ENCODE data around the gene PAPPA.

Gene PAPPA

DNA sequence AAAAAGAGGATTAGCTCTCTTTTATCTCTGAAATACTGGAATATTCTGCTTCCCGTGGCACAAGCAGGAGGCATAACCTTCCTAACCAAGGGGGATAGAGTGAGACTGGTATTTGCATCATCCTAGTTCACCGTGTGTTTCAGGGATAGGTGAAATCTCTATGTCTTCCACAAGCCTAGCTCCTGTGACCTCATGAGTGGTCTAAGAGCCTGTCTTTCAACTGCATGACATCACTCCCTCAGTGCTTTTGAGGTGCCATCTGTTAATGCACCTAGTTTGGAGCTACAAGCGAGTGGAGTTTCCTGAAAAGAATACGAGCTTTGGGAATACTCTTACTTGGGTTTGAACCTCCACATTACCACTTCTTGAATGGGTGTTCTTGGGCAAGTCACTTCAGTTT lies 181.8 kb downstream of the PAPPA start:
- H3K9me2 ChIP-seq (replicated peaks; ENCODE audit: insufficient read depth, low read length): no peaks in the 10 kb centered on the region
- H3K79me2 ChIP-seq (ENCODE audit: insufficient read depth, low read length): no peaks in the 10 kb centered on the region
- no peaks in the 10 kb centered on the region for H3K9me3 ChIP-seq (ENCODE audit: insufficient read depth, low read length)
- H3K36me3 ChIP-seq (ENCODE audit: low read length): no peaks in the 10 kb centered on the region
- H3F3A ChIP-seq (ENCODE audit: insufficient read depth): no peaks in the 10 kb centered on the region
- no peak overlapping the region for H3K9ac ChIP-seq (ENCODE audit: low read length)
- H2AFZ ChIP-seq (ENCODE audit: low read depth, low read length, severe bottlenecking): no peak overlapping the region
- no peak overlapping the region for H3K4me3 ChIP-seq (ENCODE audit: insufficient read depth, low read length, poor library complexity, severe bottlenecking)
- H3K27ac ChIP-seq (ENCODE audit: low read depth, low read length): no peak overlapping the region
- no peaks in the 10 kb centered on the region for H3K27me3 ChIP-seq (ENCODE audit: low read length)
- no peaks in the 10 kb centered on the region for H4K20me1 ChIP-seq (ENCODE audit: low read depth, low read length)
- no peak overlapping the region for H3K4me2 ChIP-seq (ENCODE audit: low read depth, low read length, poor library complexity, severe bottlenecking)
- TF ChIP-seq EZH2phosphoT487 (conservative IDR thresholded peaks at IDR 0.05; ENCODE audit: low read length): no peak
- TF ChIP-seq, protein P1, sequence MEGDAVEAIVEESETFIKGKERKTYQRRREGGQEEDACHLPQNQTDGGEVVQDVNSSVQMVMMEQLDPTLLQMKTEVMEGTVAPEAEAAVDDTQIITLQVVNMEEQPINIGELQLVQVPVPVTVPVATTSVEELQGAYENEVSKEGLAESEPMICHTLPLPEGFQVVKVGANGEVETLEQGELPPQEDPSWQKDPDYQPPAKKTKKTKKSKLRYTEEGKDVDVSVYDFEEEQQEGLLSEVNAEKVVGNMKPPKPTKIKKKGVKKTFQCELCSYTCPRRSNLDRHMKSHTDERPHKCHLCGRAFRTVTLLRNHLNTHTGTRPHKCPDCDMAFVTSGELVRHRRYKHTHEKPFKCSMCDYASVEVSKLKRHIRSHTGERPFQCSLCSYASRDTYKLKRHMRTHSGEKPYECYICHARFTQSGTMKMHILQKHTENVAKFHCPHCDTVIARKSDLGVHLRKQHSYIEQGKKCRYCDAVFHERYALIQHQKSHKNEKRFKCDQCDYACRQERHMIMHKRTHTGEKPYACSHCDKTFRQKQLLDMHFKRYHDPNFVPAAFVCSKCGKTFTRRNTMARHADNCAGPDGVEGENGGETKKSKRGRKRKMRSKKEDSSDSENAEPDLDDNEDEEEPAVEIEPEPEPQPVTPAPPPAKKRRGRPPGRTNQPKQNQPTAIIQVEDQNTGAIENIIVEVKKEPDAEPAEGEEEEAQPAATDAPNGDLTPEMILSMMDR (IDR thresholded peaks at IDR 0.05; ENCODE audit: insufficient read depth, low read length, poor library complexity, severe bottlenecking): no peak

DNA sequence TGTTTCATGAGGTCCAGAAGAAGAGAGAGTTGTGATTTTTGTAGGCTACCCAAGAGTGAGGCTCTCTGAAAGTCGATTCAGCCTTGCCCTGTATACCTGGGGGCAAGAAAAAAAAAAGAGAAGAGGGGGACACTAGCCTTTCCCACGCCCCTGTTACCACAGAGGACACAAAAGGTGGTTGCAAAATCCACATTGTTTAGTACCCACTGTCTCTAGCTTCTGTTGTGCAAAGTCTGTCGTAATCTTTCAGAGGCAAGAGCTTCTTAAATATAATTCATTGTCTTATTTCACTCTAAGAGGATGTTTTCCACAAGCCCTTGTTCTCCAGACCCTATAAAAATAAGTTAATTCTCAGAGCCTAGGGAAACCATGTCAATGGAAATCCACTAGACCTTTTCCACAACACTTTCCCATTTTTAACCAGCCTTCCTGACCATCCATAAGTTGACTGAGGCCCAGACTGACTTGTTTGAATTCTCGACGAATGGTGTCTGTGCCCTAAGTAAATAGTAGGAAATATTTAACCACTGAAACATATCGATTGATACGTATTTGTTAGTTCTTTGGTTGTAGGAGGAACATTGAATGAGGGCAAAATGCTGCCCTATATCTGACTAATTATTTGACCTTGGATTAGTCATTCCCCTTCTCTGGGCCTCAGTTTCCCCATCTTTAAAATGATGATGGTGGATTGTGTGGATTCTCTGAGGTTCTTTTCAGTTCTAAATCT lies 182.7 kb downstream of the PAPPA start:
- Histone ChIP-seq H2AFZ (ENCODE audit: low read depth, low read length, severe bottlenecking) (no peak overlapping the region), H3K27ac (ENCODE audit: low read depth, low read length) (no peak overlapping the region), H3K27me3 (ENCODE audit: low read length) (no peaks in the 10 kb centered on the region), H3K4me3 (ENCODE audit: insufficient read depth, low read length, poor library complexity, severe bottlenecking) (no peak overlapping the region), H3F3A (ENCODE audit: insufficient read depth) (no peaks in the 10 kb centered on the region), H3K4me2 (ENCODE audit: low read depth, low read length, poor library complexity, severe bottlenecking) (no peak overlapping the region), H3K9ac (ENCODE audit: low read length) (no peak overlapping the region), H3K79me2 (ENCODE audit: insufficient read depth, low read length) (no peaks in the 10 kb centered on the region), H3K36me3 (ENCODE audit: low read length) (no peaks in the 10 kb centered on the region), H4K20me1 (ENCODE audit: low read depth, low read length) (no peaks in the 10 kb centered on the region), H3K9me3 (ENCODE audit: insufficient read depth, low read length) (no peaks in the 10 kb centered on the region), H3K9me2 (replicated peaks; ENCODE audit: insufficient read depth, low read length) (no peaks in the 10 kb centered on the region)
- TF ChIP-seq EZH2phosphoT487 (conservative IDR thresholded peaks at IDR 0.05; ENCODE audit: low read length): no peak
- TF ChIP-seq, protein P1 (IDR thresholded peaks at IDR 0.05; ENCODE audit: insufficient read depth, low read length, poor library complexity, severe bottlenecking): no peak

- Histone ChIP-seq H3K27me3 (ENCODE audit: low read length) (no peaks in the 10 kb centered on the region), H3K9me3 (ENCODE audit: insufficient read depth, low read length) (no peaks in the 10 kb centered on the region), H3K9me2 (replicated peaks; ENCODE audit: insufficient read depth, low read length) (no peaks in the 10 kb centered on the region), H3K4me3 (ENCODE audit: insufficient read depth, low read length, poor library complexity, severe bottlenecking) (no peak overlapping the region), H2AFZ (ENCODE audit: low read depth, low read length, severe bottlenecking) (no peak overlapping the region), H4K20me1 (ENCODE audit: low read depth, low read length) (no peaks in the 10 kb centered on the region), H3K79me2 (ENCODE audit: insufficient read depth, low read length) (no peaks in the 10 kb centered on the region), H3K4me2 (ENCODE audit: low read depth, low read length, poor library complexity, severe bottlenecking) (no peak overlapping the region), H3K36me3 (ENCODE audit: low read length) (no peaks in the 10 kb centered on the region), H3K9ac (ENCODE audit: low read length) (no peak overlapping the region), H3F3A (ENCODE audit: insufficient read depth) (no peaks in the 10 kb centered on the region), H3K27ac (ENCODE audit: low read depth, low read length) (no peak overlapping the region)
- TF ChIP-seq, protein P1 (IDR thresholded peaks at IDR 0.05; ENCODE audit: insufficient read depth, low read length, poor library complexity, severe bottlenecking): no peak
- TF ChIP-seq EZH2phosphoT487 (conservative IDR thresholded peaks at IDR 0.05; ENCODE audit: low read length): no peak
Measured at GRCh38 chr9:116337015-116337414, 183.4 kb downstream of the PAPPA start.

Data from SU-DHL-6 (cell line).